Fibroblast of lung (primary cell): ENCODE data around the gene CHRNA9.

Source experiments
- CTCF ChIP-seq, 2 donors: IDR thresholded peaks in 1 of 2; conservative IDR thresholded peaks in 1 of 2; 1 replicate in 1 of 2; 2 replicates in 1 of 2; pipeline ENCODE4 v1.5.1; 2011 to 2012; ENCODE audit warnings: low read length in 2 of 2, control low read depth in 1 of 2, inconsistent platforms in 1 of 2, low read depth in 1 of 2, mild to moderate bottlenecking in 1 of 2
- EZH2 ChIP-seq: IDR thresholded peaks from 2 replicates; pipeline ENCODE4 v1.5.1; 2012; ENCODE audit warnings: low read length, control low read depth, mild to moderate bottlenecking; ENCODE audit errors: missing control alignments

GRCh38 chr4:40306976-40307375, 28.2 kb upstream of the CHRNA9 start:
- no peak for TF ChIP-seq CTCF (conservative IDR thresholded peaks at IDR 0.05 in 1 of 2, IDR thresholded peaks at IDR 0.05 in 1 of 2; ENCODE audit: low read depth in 1 of 2, low read length in 2 of 2)
- TF ChIP-seq EZH2 = no peak
